Smooth muscle cell (in vitro differentiated cells): ENCODE data around the gene HCFC2. TPM values are rescaled to one million over a fixed set of nuclear protein-coding genes. Genes with fewer than 3 reads are reported as not detected.
A peak's percentile ranks its signal among the peaks of the same experiment; 100 is the strongest.

Experiments
- DNase-seq: peaks from one replicate; lab custom pipeline; 2025; ENCODE audit not compliant: unreplicated experiment; lab: John Stamatoyannopoulos, UW
- H2AFZ ChIP-seq: fragments of 200-600 bp; sonication (generic); 2 replicates; pipeline ENCODE4 v1.6.0; 2016; ENCODE audit warnings: antibody characterized with exemption, low read depth, mild to moderate bottlenecking
- H3F3A ChIP-seq: fragments of 200-600 bp; sonication (generic); 2 replicates; pipeline ENCODE4 v1.6.0; 2017; ENCODE audit warnings: antibody characterized with exemption, low read depth
- H3K27ac ChIP-seq: fragments of 200-600 bp; sonication (generic); 2 replicates; pipeline ENCODE4 v1.5.1; 2016; ENCODE audit warnings: low read depth, mild to moderate bottlenecking
- H3K27me3 ChIP-seq: fragments of 200-600 bp; sonication (generic); 2 replicates; pipeline ENCODE4 v1.6.1; 2016; ENCODE audit warnings: low read depth, mild to moderate bottlenecking
- H3K36me3 ChIP-seq: fragments of 200-600 bp; sonication (generic); 2 replicates; pipeline ENCODE4 v1.5.1; 2016; ENCODE audit warnings: low read depth
- H3K4me1 ChIP-seq: fragments of 200-600 bp; sonication (generic); 2 replicates; pipeline ENCODE4 v1.5.1; 2016; ENCODE audit warnings: low read depth
- H3K4me2 ChIP-seq: fragments of 200-600 bp; sonication (generic); 2 replicates; pipeline ENCODE4 v1.6.0; 2016; ENCODE audit warnings: mild to moderate bottlenecking
- H3K4me3 ChIP-seq: fragments of 200-600 bp; sonication (generic); 2 replicates; pipeline ENCODE4 v1.5.1; 2016; ENCODE audit warnings: mild to moderate bottlenecking
- H3K79me2 ChIP-seq: fragments of 200-600 bp; sonication (generic); 2 replicates; pipeline ENCODE4 v1.6.0; 2016; ENCODE audit warnings: low read depth, mild to moderate bottlenecking
- H3K9ac ChIP-seq: fragments of 200-600 bp; sonication (generic); 2 replicates; pipeline ENCODE4 v1.6.0; 2016; ENCODE audit warnings: low read depth
- H3K9me3 ChIP-seq: fragments of 200-600 bp; sonication (generic); replicated peaks from 2 replicates; pipeline ENCODE4 v1.5.1; 2016; ENCODE audit warnings: low read depth
- H4K20me1 ChIP-seq: fragments of 200-600 bp; sonication (generic); 2 replicates; pipeline ENCODE4 v1.6.0; 2016; ENCODE audit warnings: low read depth
- CTCF ChIP-seq: fragments of 200-600 bp; sonication (generic); IDR thresholded peaks from 2 replicates; pipeline ENCODE4 v1.5.1; 2017; ENCODE audit warnings: borderline replicate concordance, mild to moderate bottlenecking, antibody characterized with exemption; ENCODE audit not compliant: insufficient read depth, poor library complexity, severe bottlenecking
- WGBS: methylation state at CpG from one replicate; pipeline ENCODE4 v1.1.7; 2016; ENCODE audit warnings: low lambda C conversion rate; 5-methylcytosine and 5-hydroxymethylcytosine counted together
- polyA plus RNA-seq: library from polyadenylated mRNA; unstranded; fragments of >200 nt; fragmentation: Nextera tagmentation; extraction: Ambion mirVana; gene quantifications from 2 replicates; pipeline ENCODE4 v1.2.1, GENCODE V29; 2016
- total RNA-seq: library from RNA; depleted of rRNA; stranded (reverse); fragments of >200 nt; gene quantifications from 2 replicates; pipeline ENCODE4 v1.2.3, GENCODE V29; 2014

Gene HCFC2
- total and polyA plus RNA-seq, 2 experiments from 2014 or later: 9.1 to 17.8 TPM

GRCh38 chr12:104122298-104122697 lies 58.0 kb downstream of the HCFC2 start:
- H3K36me3 ChIP-seq: peaks cover 2% of the 10 kb centered on the region
- 92% methylated on average over 9 of the region's 9 CpGs for WGBS
- no peak overlapping the region for H3K27ac ChIP-seq
- no peak overlapping the region for H3K9ac ChIP-seq
- no peaks in the 10 kb centered on the region for H3K27me3 ChIP-seq
- peaks cover 4% of the 10 kb centered on the region for H3K79me2 ChIP-seq
- no peak for DNase-seq
- no peak for TF ChIP-seq CTCF
- H4K20me1 ChIP-seq: peaks cover 6% of the 10 kb centered on the region
- no peak overlapping the region for H3K4me3 ChIP-seq
- no peak overlapping the region for H3K4me2 ChIP-seq
- no peaks in the 10 kb centered on the region for H3F3A ChIP-seq
- no peaks in the 10 kb centered on the region for H3K4me1 ChIP-seq
- H3K9me3 ChIP-seq: no peaks in the 10 kb centered on the region
- no peak overlapping the region for H2AFZ ChIP-seq

GRCh38 chr12:104126548-104126947 lies 62.2 kb downstream of the HCFC2 start:
- no peaks in the 10 kb centered on the region for H3K9me3 ChIP-seq
- no peak overlapping the region for H3K9ac ChIP-seq
- no peak overlapping the region for H3K4me3 ChIP-seq
- no peak overlapping the region for H3K27ac ChIP-seq
- H3K27me3 ChIP-seq: no peaks in the 10 kb centered on the region
- WGBS: 93% methylated on average over 3 of the region's 3 CpGs
- no peaks in the 10 kb centered on the region for H3K36me3 ChIP-seq
- H3F3A ChIP-seq: no peaks in the 10 kb centered on the region
- H2AFZ ChIP-seq: no peak overlapping the region
- TF ChIP-seq CTCF: no peak
- peaks cover 11% of the 10 kb centered on the region for H3K79me2 ChIP-seq
- no peak overlapping the region for H3K4me2 ChIP-seq
- peaks cover 28% of the 10 kb centered on the region for H4K20me1 ChIP-seq
- no peaks in the 10 kb centered on the region for H3K4me1 ChIP-seq
- DNase-seq: no peak

GRCh38 chr12:104130760-104131159 lies 66.4 kb downstream of the HCFC2 start:
- 44% methylated on average over 2 of the region's 2 CpGs for WGBS
- Histone ChIP-seq H3F3A (no peaks in the 10 kb centered on the region), H3K9ac (no peak overlapping the region), H3K27ac (no peak overlapping the region), H3K36me3 (no peaks in the 10 kb centered on the region), H2AFZ (no peak overlapping the region), H3K79me2 (peaks cover 15% of the 10 kb centered on the region), H3K4me3 (no peak overlapping the region), H4K20me1 (peaks cover 42% of the 10 kb centered on the region), H3K4me1 (no peaks in the 10 kb centered on the region), H3K4me2 (peak overlapping the region; percentile 19), H3K27me3 (no peaks in the 10 kb centered on the region), H3K9me3 (no peaks in the 10 kb centered on the region)
- no peak for DNase-seq
- TF ChIP-seq CTCF: no peak

- no peak overlapping the region for H3K4me3 ChIP-seq
- DNase-seq: no peak
- H3K9me3 ChIP-seq: no peaks in the 10 kb centered on the region
- H3K79me2 ChIP-seq: peaks cover 24% of the 10 kb centered on the region
- no peaks in the 10 kb centered on the region for H3K27me3 ChIP-seq
- H4K20me1 ChIP-seq: peaks cover 42% of the 10 kb centered on the region
- no peaks in the 10 kb centered on the region for H3K36me3 ChIP-seq
- no peak for TF ChIP-seq CTCF
- no peak overlapping the region for H3K27ac ChIP-seq
- H3K9ac ChIP-seq: no peak overlapping the region
- H3K4me1 ChIP-seq: peaks cover 8% of the 10 kb centered on the region
- H2AFZ ChIP-seq: no peak overlapping the region
- peak overlapping the region; percentile 19 for H3K4me2 ChIP-seq
- 90% methylated on average over 4 of the region's 4 CpGs for WGBS
- no peaks in the 10 kb centered on the region for H3F3A ChIP-seq
Measured at GRCh38 chr12:104131609-104132008, 67.3 kb downstream of the HCFC2 start.
